H1 (cell line): ENCODE data around the gene BCL11A. TPM values are rescaled to one million over a fixed set of nuclear protein-coding genes. Genes with fewer than 3 reads are reported as not detected.

Experiments
- CTCF ChIA-PET: fragments of 300-600 bp; sonication (Branson Sonifier 250); formaldehyde crosslinking; loops from one replicate; lab custom pipeline; 2021; ENCODE audit not compliant: partially characterized antibody; lab: Charles Lee
- POLR2A ChIA-PET: fragments of 300-600 bp; sonication (Branson Sonifier 250); formaldehyde crosslinking; loops from one replicate; lab custom pipeline; 2021; ENCODE audit warnings: inconsistent platforms; ENCODE audit not compliant: partially characterized antibody; lab: Charles Lee
- DNase-seq, 2 experiments: peaks; one replicate each; pipeline versions ENCODE4 v3.0.0 to v3.0.0-alpha.2; 2010 to 2022; ENCODE audit warnings: low spot score in 2 of 2, low read depth in 1 of 2, mixed read lengths in 1 of 2
- FAIRE-seq: peaks from 2 replicates; lab custom pipeline; 2011; peaks lifted over from hg19 to GRCh38; lab: Jason Lieb, UNC
- H2AFZ ChIP-seq: 2 replicates; pipeline ENCODE4 v1.8.1; 2012; ENCODE audit warnings: low read length, inconsistent platforms
- H2AK5ac ChIP-seq: 2 replicates; pipeline ENCODE4 v1.6.1; 2013; ENCODE audit warnings: low read depth, low read length
- H2BK120ac ChIP-seq: replicated peaks from 2 replicates; pipeline ENCODE3; 2013; ENCODE audit warnings: low read depth, low read length, inconsistent platforms
- H2BK12ac ChIP-seq: 2 replicates; pipeline ENCODE4 v1.6.1; 2013; ENCODE audit warnings: low read depth, low read length
- H2BK15ac ChIP-seq: 2 replicates; pipeline ENCODE4 v1.6.1; 2013; ENCODE audit warnings: low read length
- H2BK20ac ChIP-seq: 2 replicates; pipeline ENCODE4 v1.6.1; 2013; ENCODE audit warnings: low read length
- H2BK5ac ChIP-seq: 2 replicates; pipeline ENCODE4 v1.6.1; 2013; ENCODE audit warnings: low read depth, low read length
- H3K14ac ChIP-seq: 2 replicates; pipeline ENCODE4 v1.6.1; 2013; ENCODE audit warnings: inconsistent platforms; ENCODE audit not compliant: insufficient read length
- H3K18ac ChIP-seq: 2 replicates; pipeline ENCODE4 v1.6.1; 2013; ENCODE audit warnings: low read length; ENCODE audit errors: extremely low read depth
- H3K23ac ChIP-seq: 2 replicates; pipeline ENCODE4 v1.6.1; 2013; ENCODE audit warnings: inconsistent platforms; ENCODE audit not compliant: insufficient read length
- H3K23me2 ChIP-seq: 2 replicates; pipeline ENCODE4 v1.6.1; 2013; ENCODE audit warnings: low read depth, low read length
- H3K27ac ChIP-seq: 2 replicates; pipeline ENCODE4 v1.6.1; 2011; ENCODE audit warnings: low read depth, low read length, inconsistent platforms
- H3K27me3 ChIP-seq, 4 experiments: replicated peaks in 1 of 4; 1 replicate in 1 of 4; 2 replicates in 3 of 4; pipeline versions ENCODE4 v1.6.1 to v1.8.1; 2011 to 2013; ENCODE audit warnings: low read length in 3 of 4, mild to moderate bottlenecking in 3 of 4, inconsistent platforms in 2 of 4, mixed read lengths in 2 of 4, moderate library complexity in 1 of 4; ENCODE audit not compliant: control insufficient read depth in 3 of 4, insufficient read depth in 3 of 4; ENCODE audit errors: extremely low read depth in 1 of 4
- H3K36me3 ChIP-seq, 4 experiments: 2 replicates each; pipeline versions ENCODE4 v1.6.1 to v1.8.1; 2011 to 2013; ENCODE audit warnings: mild to moderate bottlenecking in 4 of 4, low read length in 3 of 4, moderate library complexity in 2 of 4, control low read depth in 1 of 4, inconsistent platforms in 1 of 4; ENCODE audit not compliant: insufficient read depth in 4 of 4, control insufficient read depth in 2 of 4
- H3K4ac ChIP-seq: replicated peaks from 2 replicates; pipeline ENCODE3; 2013; ENCODE audit warnings: low read length, low read depth, mixed read lengths, inconsistent platforms; ENCODE audit not compliant: insufficient read length
- H3K4me1 ChIP-seq, 4 experiments: replicated peaks in 1 of 4; 1 replicate in 1 of 4; 2 replicates in 3 of 4; pipeline versions ENCODE4 v1.6.1 to v1.8.1; 2011 to 2013; ENCODE audit warnings: low read length in 3 of 4, inconsistent platforms in 2 of 4, mixed read lengths in 1 of 4; ENCODE audit not compliant: insufficient read depth in 4 of 4, control insufficient read depth in 3 of 4
- H3K4me2 ChIP-seq, 2 experiments: 2 replicates each; pipeline versions ENCODE4 v1.6.1 to v1.8.1; 2011 to 2013; ENCODE audit warnings: low read depth in 2 of 2, low read length in 2 of 2, control low read depth in 1 of 2, inconsistent platforms in 1 of 2, mild to moderate bottlenecking in 1 of 2; ENCODE audit not compliant: insufficient read depth in 1 of 2
- H3K4me3 ChIP-seq, 4 experiments: fragments of 200-600, 300-600 bp in 1 of 4; sonication (generic), shearing (Covaris generic), sonication (Bioruptor Twin) in 1 of 4; 2 replicates each; pipeline versions ENCODE4 v1.5.1 to v1.8.1; 2011 to 2016; ENCODE audit warnings: low read length in 4 of 4, low read depth in 3 of 4, control low read depth in 2 of 4, inconsistent platforms in 2 of 4, mild to moderate bottlenecking in 2 of 4, mixed read lengths in 1 of 4, moderate library complexity in 1 of 4; ENCODE audit not compliant: insufficient read depth in 2 of 4; ENCODE audit errors: extremely low read depth in 1 of 4
- H3K56ac ChIP-seq: replicated peaks from 2 replicates; pipeline ENCODE3; 2013; ENCODE audit warnings: low read depth, mild to moderate bottlenecking, mixed read lengths, low read length, inconsistent platforms; ENCODE audit not compliant: insufficient read length
- H3K79me1 ChIP-seq: 2 replicates; pipeline ENCODE4 v1.6.1; 2013; ENCODE audit warnings: low read depth, low read length, control low read depth
- H3K79me2 ChIP-seq, 2 experiments: 2 replicates each; pipeline versions ENCODE4 v1.6.1 to v1.8.1; 2012 to 2013; ENCODE audit warnings: low read length in 2 of 2, mild to moderate bottlenecking in 2 of 2, inconsistent platforms in 1 of 2; ENCODE audit not compliant: insufficient read depth in 2 of 2, control insufficient read depth in 1 of 2
- H3K9ac ChIP-seq, 4 experiments: replicated peaks in 1 of 4; 1 replicate in 1 of 4; 2 replicates in 3 of 4; pipeline versions ENCODE4 v1.6.1 to v1.8.1; 2011 to 2013; ENCODE audit warnings: low read depth in 3 of 4, low read length in 3 of 4, control low read depth in 2 of 4, mild to moderate bottlenecking in 2 of 4, moderate library complexity in 2 of 4, inconsistent platforms in 1 of 4; ENCODE audit errors: extremely low read depth in 1 of 4
- H3K9me3 ChIP-seq, 2 experiments: 2 replicates each; pipeline versions ENCODE4 v1.6.1 to v1.8.1; 2012 to 2013; ENCODE audit warnings: mild to moderate bottlenecking in 2 of 2, moderate library complexity in 2 of 2, control low read depth in 1 of 2, inconsistent platforms in 1 of 2, low read depth in 1 of 2, low read length in 1 of 2, mixed read lengths in 1 of 2; ENCODE audit not compliant: insufficient read depth in 2 of 2
- H4K20me1 ChIP-seq, 2 experiments: replicated peaks in 1 of 2; 2 replicates each; pipeline versions ENCODE3 to v1.8.1; 2011 to 2013; ENCODE audit warnings: inconsistent platforms in 2 of 2, low read length in 2 of 2, mild to moderate bottlenecking in 1 of 2; ENCODE audit not compliant: insufficient read depth in 2 of 2, control insufficient read depth in 1 of 2
- H4K5ac ChIP-seq: 2 replicates; pipeline ENCODE4 v1.6.1; 2013; ENCODE audit warnings: low read length, low read depth, mixed read lengths, inconsistent platforms; ENCODE audit not compliant: insufficient read length
- H4K8ac ChIP-seq: 2 replicates; pipeline ENCODE4 v1.8.0; 2013; ENCODE audit warnings: mild to moderate bottlenecking, moderate library complexity, low read length, inconsistent platforms; ENCODE audit not compliant: insufficient read depth; ENCODE audit errors: extremely low read depth
- H4K91ac ChIP-seq: replicated peaks from 2 replicates; pipeline ENCODE3; 2013; ENCODE audit warnings: low read length, mixed read lengths, inconsistent platforms; ENCODE audit not compliant: insufficient read length
- CREB1 ChIP-seq: IDR thresholded peaks from 2 replicates; pipeline ENCODE4 v1.6.1; 2012; ENCODE audit warnings: inconsistent platforms
- E2F6 ChIP-seq: IDR thresholded peaks from 2 replicates; pipeline ENCODE4 v1.6.1; 2012; ENCODE audit warnings: inconsistent platforms
- EP300 ChIP-seq, 2 experiments: IDR thresholded peaks; 1 replicate in 1 of 2; 2 replicates in 1 of 2; pipeline ENCODE4 v1.6.1; 2011 to 2012; ENCODE audit warnings: low read depth in 2 of 2, low read length in 2 of 2, mild to moderate bottlenecking in 2 of 2, borderline replicate concordance in 1 of 2, inconsistent platforms in 1 of 2, moderate library complexity in 1 of 2
- POLR2A ChIP-seq, 2 experiments: IDR thresholded peaks; 1 replicate in 1 of 2; 2 replicates in 1 of 2; pipeline ENCODE4 v1.6.1; 2011; ENCODE audit warnings: low read depth in 2 of 2, low read length in 2 of 2, mild to moderate bottlenecking in 2 of 2; ENCODE audit errors: control extremely low read depth in 1 of 2
- RFX5 ChIP-seq: IDR thresholded peaks from 2 replicates; pipeline ENCODE4 v1.6.1; 2011; ENCODE audit warnings: low read depth, low read length, improper control_type of control experiment, borderline replicate concordance
- SP4 ChIP-seq: IDR thresholded peaks from 2 replicates; pipeline ENCODE4 v1.6.1; 2012; ENCODE audit warnings: low read length, inconsistent platforms
- SRF ChIP-seq: IDR thresholded peaks from 2 replicates; pipeline ENCODE4 v1.6.1; 2011; ENCODE audit warnings: mild to moderate bottlenecking, low read depth, low read length, moderate library complexity
- TEAD4 ChIP-seq: IDR thresholded peaks from 2 replicates; pipeline ENCODE4 v1.6.1; 2012; ENCODE audit warnings: low read depth, low read length, inconsistent platforms, mixed read lengths
- YY1 ChIP-seq: IDR thresholded peaks from 2 replicates; pipeline ENCODE4 v1.6.1; 2011; ENCODE audit warnings: low read depth, mild to moderate bottlenecking, low read length
- WGBS, 2 experiments: shearing (Covaris generic) in 1 of 2; methylation state at CpG; one replicate each; pipeline versions ENCODE4 v1.1.6 to v1.1.7; 2013 to 2015; ENCODE audit warnings: low lambda C conversion rate in 2 of 2, mixed read lengths in 2 of 2, inconsistent platforms in 1 of 2, low coverage in 1 of 2, missing lambda C conversion rate in 1 of 2; ENCODE audit not compliant: insufficient replicate concordance in 2 of 2, insufficient coverage in 1 of 2, insufficient read length in 1 of 2; ENCODE audit errors: extremely low coverage in 1 of 2, missing lambda C conversion rate in 1 of 2; 5-methylcytosine and 5-hydroxymethylcytosine counted together
- polyA plus RNA-seq, 7 experiments: library from polyadenylated mRNA; depleted of rRNA in 3 of 7; stranded (reverse) in 5 of 7; unstranded in 2 of 7; fragments of >200 nt in 5 of 7; fragments of 200-250 nt in 2 of 7; gene quantifications; 1 replicate in 5 of 7; 2 replicates in 1 of 7; 4 replicates in 1 of 7; pipeline versions ENCODE4 v1.2.1 to v1.2.3, GENCODE V29; 2011 to 2013; ENCODE audit warnings: missing spikeins in 2 of 7, mixed read lengths in 2 of 7
- total RNA-seq: library from RNA; stranded (reverse); fragmentation: NEBNext Ultra II Directional; extraction: Animal tissue kit (Norgen Biotek cat#: 25700); gene quantifications from 2 replicates; pipeline ENCODE4 v1.2.1, GENCODE V29; 2021
- TF ChIP-seq, protein P1 (sequence below): IDR thresholded peaks from 2 replicates; pipeline ENCODE4 v1.6.1; 2011; ENCODE audit warnings: low read length, improper control_type of control experiment

The BCL11A gene
- total and polyA plus RNA-seq, 2 of the 8 experiments (the other 6 are each of a cell fraction or from before 2014, with no cell fraction given): 11.9 to 59.3 TPM

- Histone ChIP-seq H2BK20ac (no peak overlapping the region), H3K4ac (peak overlapping the region; percentile 83), H2BK5ac (no peak overlapping the region), H4K20me1 (no peaks in the 10 kb centered on the region), H3K79me2 (no peaks in the 10 kb centered on the region), H3K56ac (no peak overlapping the region), H2BK15ac (peak overlapping the region; percentile 7; the same call in 1 of the 2 replicates), H3K36me3 (no peaks in the 10 kb centered on the region), H2BK12ac (peak overlapping the region; percentile 77; the same call in 1 of the 2 replicates), H3K79me1 (no peaks in the 10 kb centered on the region), H3K4me2 (peak overlapping the region in 1 of 2 experiments; percentile 52; a peak in 1 of 4 replicates), H3K9ac (no peak overlapping the region), H3K9me3 (0 out of 4 replicates have a peak, but pooled peaks cover 0 to 7% of the 10 kb centered on the region in 2 experiments), H4K91ac (no peak overlapping the region), H3K4me3 (no peak overlapping the region), H2AK5ac (peak overlapping the region; percentile 7), H3K23me2 (peaks cover 3% of the 10 kb centered on the region; the same call in 1 of the 2 replicates), H4K8ac (no peak overlapping the region), H3K14ac (no peak overlapping the region), H3K18ac (no peak overlapping the region), H2AFZ (no peak overlapping the region), H3K4me1 (peaks cover 4 to 22% (median 9%) of the 10 kb centered on the region in 4 experiments), H3K27ac (no peak overlapping the region), H3K23ac (no peak overlapping the region), H3K27me3 (no peaks in the 10 kb centered on the region), H2BK120ac (peak overlapping the region; percentile 36), H4K5ac (no peak overlapping the region)
- 78% methylated on average over 3 of the region's 3 CpGs; no CpG with 5 or more reads in 1 of the 2 experiments for WGBS, 2 experiments
- DNase-seq (no peak), FAIRE-seq (no peak)
- CTCF ChIA-PET: interaction anchor here (1.2 to 1.6 kb wide), 2 partner anchors 29 to 35 kb away, joined by 3 to 7 read pairs; no protein-coding TSS in a partner anchor
- POLR2A ChIA-PET: no interaction called here
- TF ChIP-seq TEAD4: no peak
- no peak for TF ChIP-seq SRF
- TF ChIP-seq POLR2A (IDR thresholded peaks at IDR 0.05; ENCODE audit: control extremely low read depth in 1 of 2, low read depth in 2 of 2, low read length in 2 of 2): no peak
- TF ChIP-seq, protein P1, sequence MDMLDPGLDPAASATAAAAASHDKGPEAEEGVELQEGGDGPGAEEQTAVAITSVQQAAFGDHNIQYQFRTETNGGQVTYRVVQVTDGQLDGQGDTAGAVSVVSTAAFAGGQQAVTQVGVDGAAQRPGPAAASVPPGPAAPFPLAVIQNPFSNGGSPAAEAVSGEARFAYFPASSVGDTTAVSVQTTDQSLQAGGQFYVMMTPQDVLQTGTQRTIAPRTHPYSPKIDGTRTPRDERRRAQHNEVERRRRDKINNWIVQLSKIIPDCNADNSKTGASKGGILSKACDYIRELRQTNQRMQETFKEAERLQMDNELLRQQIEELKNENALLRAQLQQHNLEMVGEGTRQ: no peak
- TF ChIP-seq SP4: no peak
- no peak for TF ChIP-seq EP300 (IDR thresholded peaks at IDR 0.05; ENCODE audit: borderline replicate concordance in 1 of 2, low read depth in 2 of 2, low read length in 2 of 2)
- TF ChIP-seq E2F6: no peak
- TF ChIP-seq YY1: no peak
- TF ChIP-seq CREB1: no peak
- no peak for TF ChIP-seq RFX5
These were observed 142.2 kb downstream of the BCL11A start for GRCh38 chr2:60411295-60411694.
